RWPE2 (cell line): ENCODE data around the gene HYAL2.

Experiments used
- ATAC-seq: fragments of 200-7000 bp; cut with Tn5 transposase; 3 replicates; pipeline ENCODE4 v1.9.1; 2021; ENCODE audit warnings: low read depth
- DNase-seq: peaks from one replicate; pipeline ENCODE4 v3.0.0-alpha.2; 2020; ENCODE audit warnings: low spot score
- H3K27ac ChIP-seq: fragments of 450-650 bp; 2 replicates; pipeline ENCODE4 v1.5.1; 2017; ENCODE audit warnings: mild to moderate bottlenecking; ENCODE audit not compliant: poor library complexity, severe bottlenecking
- H3K27me3 ChIP-seq: fragments of 250-450 bp; sonication (Bioruptor Pico); 2 replicates; pipeline ENCODE4 v1.5.1; 2021; ENCODE audit warnings: mild to moderate bottlenecking, moderate library complexity; ENCODE audit not compliant: insufficient read depth, poor library complexity, severe bottlenecking
- H3K36me3 ChIP-seq: fragments of 250-450 bp; sonication (Bioruptor Pico); 2 replicates; pipeline ENCODE4 v1.5.1; 2020; ENCODE audit warnings: low read depth, mild to moderate bottlenecking, moderate library complexity
- H3K4me1 ChIP-seq: fragments of 250-450 bp; sonication (Bioruptor Pico); 2 replicates; pipeline ENCODE4 v1.5.1; 2021; ENCODE audit warnings: mild to moderate bottlenecking, moderate library complexity; ENCODE audit not compliant: insufficient read depth, poor library complexity, severe bottlenecking
- H3K4me3 ChIP-seq: fragments of 250-450 bp; sonication (Bioruptor Pico); 2 replicates; pipeline ENCODE4 v1.5.1; 2021; ENCODE audit warnings: mild to moderate bottlenecking, moderate library complexity; ENCODE audit not compliant: severe bottlenecking
- H3K9me3 ChIP-seq: fragments of 250-450 bp; sonication (Bioruptor Pico); 2 replicates; pipeline ENCODE4 v1.5.1; 2021; ENCODE audit warnings: mild to moderate bottlenecking, moderate library complexity; ENCODE audit not compliant: severe bottlenecking
- TF ChIP-seq, protein P1 (sequence below): fragments of 450-650 bp; IDR thresholded peaks from one replicate; pipeline ENCODE4 v1.5.1; 2017; ENCODE audit warnings: mild to moderate bottlenecking, moderate library complexity; ENCODE audit not compliant: poor library complexity, severe bottlenecking

HYAL2 gene

GRCh38 chr3:50269977-50270413 lies 52.5 kb downstream of the HYAL2 start:
- H3K9me3 ChIP-seq, result no peaks in the 10 kb centered on the region
- H3K36me3 ChIP-seq, result peaks cover 32% of the 10 kb centered on the region
- H3K27ac ChIP-seq, result peak overlapping the region; percentile 93
- no peaks in the 10 kb centered on the region for H3K27me3 ChIP-seq
- peaks cover 32% of the 10 kb centered on the region for H3K4me1 ChIP-seq
- ATAC-seq (peak; percentile 8; the same call in 1 of the 3 replicates), DNase-seq (peak; percentile 69)
- peak overlapping the region; percentile 45 for H3K4me3 ChIP-seq
- TF ChIP-seq, protein P1, sequence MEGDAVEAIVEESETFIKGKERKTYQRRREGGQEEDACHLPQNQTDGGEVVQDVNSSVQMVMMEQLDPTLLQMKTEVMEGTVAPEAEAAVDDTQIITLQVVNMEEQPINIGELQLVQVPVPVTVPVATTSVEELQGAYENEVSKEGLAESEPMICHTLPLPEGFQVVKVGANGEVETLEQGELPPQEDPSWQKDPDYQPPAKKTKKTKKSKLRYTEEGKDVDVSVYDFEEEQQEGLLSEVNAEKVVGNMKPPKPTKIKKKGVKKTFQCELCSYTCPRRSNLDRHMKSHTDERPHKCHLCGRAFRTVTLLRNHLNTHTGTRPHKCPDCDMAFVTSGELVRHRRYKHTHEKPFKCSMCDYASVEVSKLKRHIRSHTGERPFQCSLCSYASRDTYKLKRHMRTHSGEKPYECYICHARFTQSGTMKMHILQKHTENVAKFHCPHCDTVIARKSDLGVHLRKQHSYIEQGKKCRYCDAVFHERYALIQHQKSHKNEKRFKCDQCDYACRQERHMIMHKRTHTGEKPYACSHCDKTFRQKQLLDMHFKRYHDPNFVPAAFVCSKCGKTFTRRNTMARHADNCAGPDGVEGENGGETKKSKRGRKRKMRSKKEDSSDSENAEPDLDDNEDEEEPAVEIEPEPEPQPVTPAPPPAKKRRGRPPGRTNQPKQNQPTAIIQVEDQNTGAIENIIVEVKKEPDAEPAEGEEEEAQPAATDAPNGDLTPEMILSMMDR, result no peak

DNA sequence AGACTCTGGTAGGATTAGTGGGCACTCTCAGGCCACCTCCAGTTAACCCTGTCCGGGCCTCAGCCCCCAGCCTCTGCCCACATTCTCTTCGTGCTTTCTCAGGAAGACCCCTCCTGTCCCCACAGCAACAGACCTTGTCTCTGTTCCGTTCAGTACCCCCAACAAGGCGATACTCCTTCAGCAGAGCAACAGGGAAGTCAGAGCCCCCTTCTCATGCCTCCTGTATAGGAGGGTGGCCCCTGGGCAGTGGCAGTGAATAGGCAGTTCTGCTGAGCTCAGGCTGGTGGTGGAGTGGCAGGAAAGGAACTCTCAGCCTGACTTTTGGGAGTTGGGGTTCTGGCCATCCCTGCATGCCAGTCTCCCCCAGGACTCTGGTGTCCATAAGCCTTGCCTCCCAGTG lies 53.1 kb downstream of the HYAL2 start:
- Histone ChIP-seq H3K9me3 (no peaks in the 10 kb centered on the region), H3K27ac (peak overlapping the region; percentile 93), H3K4me3 (peak overlapping the region; percentile 45), H3K4me1 (peaks cover 37% of the 10 kb centered on the region), H3K27me3 (no peaks in the 10 kb centered on the region), H3K36me3 (peaks cover 27% of the 10 kb centered on the region)
- DNase-seq (no peak), ATAC-seq (no peak)
- TF ChIP-seq, protein P1, result no peak

DNA sequence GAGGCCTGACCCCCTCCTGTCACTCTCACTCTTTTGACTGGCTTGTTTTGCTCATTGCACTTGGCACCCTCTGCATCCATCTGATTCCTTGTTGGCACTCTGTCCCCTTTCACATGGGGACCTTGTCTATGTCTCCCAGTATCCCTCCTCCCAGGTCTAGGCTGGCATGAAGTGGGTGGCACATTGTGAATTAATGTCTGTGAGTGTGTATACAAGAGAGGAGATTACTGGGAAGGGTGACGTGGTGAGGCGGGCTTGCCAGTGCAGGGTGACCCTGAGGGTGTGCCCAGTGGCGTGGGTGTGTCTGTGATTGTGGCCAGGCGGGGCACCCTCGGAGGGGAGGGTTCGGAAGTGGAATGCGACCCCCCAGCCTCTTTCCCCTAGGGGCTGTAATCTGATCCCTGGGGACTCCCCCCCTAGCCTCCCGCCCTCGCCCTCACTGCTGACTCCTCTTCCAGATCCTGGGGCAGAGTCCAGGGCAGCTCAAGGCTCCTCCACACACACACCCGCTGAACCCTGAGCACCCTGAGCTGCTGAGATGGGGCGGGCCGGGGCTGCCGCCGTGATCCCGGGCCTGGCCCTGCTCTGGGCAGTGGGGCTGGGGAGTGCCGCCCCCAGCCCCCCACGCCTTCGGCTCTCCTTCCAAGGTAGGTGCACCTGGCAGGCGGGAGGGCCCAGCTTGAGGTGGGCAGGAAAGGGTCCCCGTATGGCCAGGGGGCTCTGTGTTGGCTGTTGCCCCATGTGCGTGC lies 53.7 kb downstream of the HYAL2 start, which contains the start of gene SEMA3B:
SEMA3B (plus strand) TSS at position 445 of the 749 bp plus-strand sequence; CDS start at position 539, 94 bp downstream.
- Histone ChIP-seq H3K27me3 (no peaks in the 10 kb centered on the region), H3K9me3 (no peaks in the 10 kb centered on the region), H3K4me3 (peak within 1 kb of the TSS; percentile 45), H3K36me3 (peaks cover 21% of the 10 kb centered on the region), H3K4me1 (peaks cover 43% of the 10 kb centered on the region), H3K27ac (peak within 1 kb of the TSS; percentile 93)
- DNase-seq, result peak; percentile 92
- ATAC-seq, result peak; percentile 58
- TF ChIP-seq, protein P1, result no peak

GRCh38 chr3:50268276-50268675 lies 54.3 kb downstream of the HYAL2 start:
- peak overlapping the region; percentile 93 for H3K27ac ChIP-seq
- no peak overlapping the region for H3K4me3 ChIP-seq
- H3K36me3 ChIP-seq, result peaks cover 15% of the 10 kb centered on the region
- no peaks in the 10 kb centered on the region for H3K9me3 ChIP-seq
- TF ChIP-seq, protein P1, result no peak
- H3K4me1 ChIP-seq, result peaks cover 43% of the 10 kb centered on the region
- H3K27me3 ChIP-seq, result no peaks in the 10 kb centered on the region
- DNase-seq (no peak), ATAC-seq (no peak)
